GM12872 (cell line): ENCODE measurements around the gene RRBP1.

Experiments
- CTCF ChIP-seq: IDR thresholded peaks from 3 replicates; pipeline ENCODE4 v1.5.1; 2011; ENCODE audit warnings: low read depth, mild to moderate bottlenecking, low read length, moderate library complexity; ENCODE audit not compliant: insufficient read depth

RRBP1 gene

GRCh38 chr20:17628101-17628841 is 53.8 kb downstream of the RRBP1 start:
- no peak for TF ChIP-seq CTCF

GRCh38 chr20:17627101-17627955 is 54.7 kb downstream of the RRBP1 start:
- no peak for TF ChIP-seq CTCF

GRCh38 chr20:17626217-17627007 is 55.6 kb downstream of the RRBP1 start:
- no peak for TF ChIP-seq CTCF

- TF ChIP-seq CTCF = no peak
These were observed 56.6 kb downstream of the RRBP1 start for GRCh38 chr20:17625246-17626051.

- TF ChIP-seq CTCF = no peak
These were observed 57.3 kb downstream of the RRBP1 start for GRCh38 chr20:17624551-17625245.

GRCh38 chr20:17624070-17624469 is 58.0 kb downstream of the RRBP1 start:
- TF ChIP-seq CTCF = no peak
